Measurements from ENCODE around the gene KMT2C. TPM values are rescaled to one million over a fixed set of nuclear protein-coding genes. Genes with fewer than 3 reads are reported as not detected.

KMT2C gene
- total and polyA plus RNA-seq, 4 donors = 5.8 to 123 (median 56.2) TPM

DNA sequence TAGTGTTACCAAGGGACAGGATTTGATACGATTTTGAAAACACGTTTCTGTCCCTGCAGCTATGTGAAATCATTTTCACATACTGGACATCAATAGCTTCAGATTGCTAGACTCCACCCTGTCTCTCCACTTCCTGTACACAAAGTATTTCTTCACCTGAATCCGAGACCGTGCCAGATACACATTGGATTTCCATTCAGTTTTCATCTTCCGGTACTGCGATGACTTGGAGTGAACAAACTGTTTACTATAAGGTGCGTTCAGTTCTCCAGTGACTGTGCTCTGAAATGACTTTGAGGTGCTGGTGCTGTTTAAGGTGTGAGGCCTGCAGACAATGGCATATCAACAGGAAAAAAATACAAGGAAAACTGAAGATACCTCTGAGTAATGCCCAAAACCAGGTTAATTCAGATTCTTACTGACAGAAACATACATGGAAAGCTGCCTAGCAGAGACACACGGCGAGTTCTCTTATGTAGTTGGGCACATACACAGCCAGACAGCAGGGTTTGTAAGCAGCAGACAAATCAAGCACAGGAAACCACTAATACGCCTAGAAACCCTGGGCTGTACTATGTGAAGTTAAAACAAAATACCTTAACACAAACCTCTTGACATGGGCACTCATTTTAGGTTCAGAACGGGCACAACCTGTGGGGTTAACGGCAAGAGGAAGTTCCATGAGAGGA is 291.1 kb downstream of the KMT2C start:
- Histone ChIP-seq H3K4me3 (ENCODE audit: low read length in 2 of 2) (no peak overlapping the region), H3K27me3 (ENCODE audit: control insufficient read depth in 1 of 2, insufficient read depth in 2 of 2, low read length in 1 of 2) (no peaks in the 10 kb centered on the region), H3K27ac (ENCODE audit: low read depth in 1 of 2, low read length in 2 of 2) (no peak overlapping the region), H3K4me1 (ENCODE audit: control insufficient read depth in 1 of 2, insufficient read depth in 2 of 2, low read length in 2 of 2) (peaks cover 2 to 3% of the 10 kb centered on the region in 2 donors), H3K36me3 (ENCODE audit: control insufficient read depth in 1 of 2, insufficient read depth in 2 of 2, low read length in 1 of 2) (peaks cover 9 to 10% of the 10 kb centered on the region in 2 donors), H3K9me3 (ENCODE audit: control insufficient read depth, low read length) (no peaks in the 10 kb centered on the region)
- intact Hi-C loops (cut with DNase I) = loop anchor here (5.0 to 10.0 kb wide), 2 partner anchors 117 to 360 kb away; partner anchors contain the start of gene GALNT11 (in 1 of the 2)
- ATAC-seq (ENCODE audit: low FRiP score) = no peak
- no peak for DNase-seq
- 82 to 86% methylated on average over 12 of the region's 12 CpGs for WGBS, 2 donors

DNA sequence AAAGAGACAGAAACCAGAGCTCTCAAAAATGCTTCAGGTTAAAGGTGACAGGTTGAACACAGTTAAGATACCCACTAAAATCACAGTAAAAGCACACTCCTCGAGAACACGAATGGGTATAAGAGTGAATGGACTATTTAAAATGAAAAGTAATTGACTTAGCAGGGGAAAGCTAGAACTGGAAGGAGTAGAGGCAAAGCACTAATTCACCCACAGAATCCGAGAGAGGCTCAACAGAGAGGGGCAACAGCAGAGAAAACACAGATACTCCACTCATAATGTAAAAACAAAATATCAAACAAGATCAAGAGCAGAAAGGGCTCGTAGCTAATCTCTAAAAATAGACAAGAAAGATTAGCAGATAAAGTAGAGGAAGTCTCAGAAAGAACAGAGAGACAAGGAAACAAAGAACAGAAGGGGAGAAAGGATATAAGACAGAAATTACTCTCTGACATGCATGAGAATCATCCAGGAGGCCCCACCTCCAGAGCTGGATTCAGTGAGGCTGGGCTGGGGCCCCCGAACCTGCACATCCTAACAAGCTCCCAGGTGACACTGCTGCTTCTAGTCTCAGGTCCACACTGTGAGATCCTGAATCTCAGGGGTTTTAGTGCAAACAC is 292.7 kb downstream of the KMT2C start:
- H3K4me1 ChIP-seq (ENCODE audit: control insufficient read depth in 1 of 2, insufficient read depth in 2 of 2, low read length in 2 of 2) = peaks cover 2 to 3% of the 10 kb centered on the region in 2 donors
- H3K4me3 ChIP-seq (ENCODE audit: low read length in 2 of 2) = no peak overlapping the region
- H3K27me3 ChIP-seq (ENCODE audit: control insufficient read depth in 1 of 2, insufficient read depth in 2 of 2, low read length in 1 of 2) = no peaks in the 10 kb centered on the region
- DNase-seq (no peak), ATAC-seq (ENCODE audit: low FRiP score) (no peak)
- intact Hi-C loops (cut with DNase I) = loop anchor here (10.0 kb wide), 1 partner anchor 358 kb away; no protein-coding TSS in a partner anchor
- peaks cover 8 to 10% of the 10 kb centered on the region in 2 donors for H3K36me3 ChIP-seq (ENCODE audit: control insufficient read depth in 1 of 2, insufficient read depth in 2 of 2, low read length in 1 of 2)
- WGBS, 2 donors = 59 to 66% methylated on average over 5 of the region's 5 CpGs
- H3K9me3 ChIP-seq (ENCODE audit: control insufficient read depth, low read length) = no peaks in the 10 kb centered on the region
- H3K27ac ChIP-seq (ENCODE audit: low read depth in 1 of 2, low read length in 2 of 2) = no peak overlapping the region

DNA sequence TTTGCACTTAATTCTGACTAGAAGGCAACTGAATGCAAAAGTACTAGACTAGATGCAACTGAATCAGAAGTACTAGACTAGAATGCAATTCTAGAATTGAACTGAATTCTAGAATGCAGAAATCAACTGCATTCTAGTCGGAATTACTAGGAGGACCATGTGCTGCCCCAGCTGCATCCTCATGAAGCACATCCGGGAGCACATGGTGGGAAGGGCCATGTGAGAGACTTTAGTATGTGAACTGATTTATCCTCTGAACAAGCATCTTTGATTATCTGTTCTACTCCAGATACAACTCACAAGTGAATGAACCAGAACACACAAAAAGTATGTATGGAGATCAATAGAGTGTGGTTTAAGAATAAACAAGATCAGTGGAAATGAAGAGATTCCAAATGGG is 295.2 kb downstream of the KMT2C start:
- Histone ChIP-seq H3K4me3 (ENCODE audit: low read length in 2 of 2) (no peak overlapping the region), H3K27ac (ENCODE audit: low read depth in 1 of 2, low read length in 2 of 2) (no peak overlapping the region), H3K4me1 (ENCODE audit: control insufficient read depth in 1 of 2, insufficient read depth in 2 of 2, low read length in 2 of 2) (no peaks in the 10 kb centered on the region), H3K9me3 (ENCODE audit: control insufficient read depth, low read length) (no peaks in the 10 kb centered on the region), H3K27me3 (ENCODE audit: control insufficient read depth in 1 of 2, insufficient read depth in 2 of 2, low read length in 1 of 2) (no peaks in the 10 kb centered on the region), H3K36me3 (ENCODE audit: control insufficient read depth in 1 of 2, insufficient read depth in 2 of 2, low read length in 1 of 2) (peaks cover 4 to 8% of the 10 kb centered on the region in 2 donors)
- 87 to 93% methylated on average over 2 of the region's 2 CpGs for WGBS, 2 donors
- DNase-seq = no peak
- intact Hi-C loops (cut with DNase I) = loop anchor here (10.0 kb wide), 1 partner anchor 356 kb away; no protein-coding TSS in a partner anchor
- no peak for ATAC-seq (ENCODE audit: low FRiP score)

DNA sequence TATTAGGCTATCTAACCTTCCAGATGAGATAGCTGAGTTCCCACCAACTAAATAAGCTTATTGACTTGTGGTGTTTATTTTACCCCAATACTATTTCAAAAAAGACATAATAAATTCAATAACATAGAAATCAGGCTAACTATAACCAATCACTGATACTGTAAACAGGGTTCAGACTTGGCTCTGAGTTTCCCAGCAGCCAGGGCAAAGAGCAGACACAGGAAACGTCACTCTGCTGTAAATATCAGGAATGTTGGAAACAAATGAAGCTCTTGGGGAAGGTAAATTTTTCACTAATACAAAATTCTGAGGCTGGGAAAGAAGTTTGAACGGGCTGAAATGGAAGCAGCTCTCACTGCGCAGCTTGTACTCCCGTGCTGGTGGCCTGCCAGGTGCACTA is 295.7 kb downstream of the KMT2C start:
- H3K4me1 ChIP-seq (ENCODE audit: control insufficient read depth in 1 of 2, insufficient read depth in 2 of 2, low read length in 2 of 2) = no peaks in the 10 kb centered on the region
- intact Hi-C loops (cut with DNase I) = loop anchor here (10.0 kb wide), 1 partner anchor 355 kb away; no protein-coding TSS in a partner anchor
- H3K27ac ChIP-seq (ENCODE audit: low read depth in 1 of 2, low read length in 2 of 2) = no peak overlapping the region
- peaks cover 4 to 7% of the 10 kb centered on the region in 2 donors for H3K36me3 ChIP-seq (ENCODE audit: control insufficient read depth in 1 of 2, insufficient read depth in 2 of 2, low read length in 1 of 2)
- no peak overlapping the region for H3K4me3 ChIP-seq (ENCODE audit: low read length in 2 of 2)
- 84% methylated on average over 4 of the region's 4 CpGs for WGBS, 2 donors
- DNase-seq = no peak
- no peaks in the 10 kb centered on the region for H3K9me3 ChIP-seq (ENCODE audit: control insufficient read depth, low read length)
- ATAC-seq (ENCODE audit: low FRiP score) = no peak
- H3K27me3 ChIP-seq (ENCODE audit: control insufficient read depth in 1 of 2, insufficient read depth in 2 of 2, low read length in 1 of 2) = no peaks in the 10 kb centered on the region

DNA sequence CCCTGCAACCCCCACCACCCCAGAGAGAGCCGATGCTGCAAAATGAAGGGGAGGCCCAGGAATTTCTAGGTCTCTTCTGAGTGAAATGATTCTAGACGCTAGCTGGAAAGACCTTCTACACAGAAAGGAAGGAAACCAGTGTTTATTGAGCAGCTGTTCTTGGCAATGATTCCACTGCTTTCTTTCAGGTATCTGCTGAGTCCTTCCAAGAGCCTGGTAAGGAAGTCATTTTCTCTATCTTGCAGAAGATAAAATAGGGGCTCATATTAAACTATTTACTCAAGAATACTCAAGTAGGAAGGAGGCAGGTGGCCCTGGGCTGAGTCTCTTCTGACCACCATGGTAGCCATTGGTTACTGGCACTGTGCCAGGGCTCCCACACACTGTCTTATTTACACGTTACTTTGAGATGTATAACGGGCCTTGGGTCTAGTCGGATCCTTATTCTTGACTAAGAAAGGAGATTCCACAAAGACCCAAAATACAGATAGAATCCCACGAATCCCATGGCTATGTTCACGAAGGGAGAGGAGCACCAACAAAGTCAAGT is 298.3 kb downstream of the KMT2C start:
- Histone ChIP-seq H3K4me1 (ENCODE audit: control insufficient read depth in 1 of 2, insufficient read depth in 2 of 2, low read length in 2 of 2) (no peaks in the 10 kb centered on the region), H3K27me3 (ENCODE audit: control insufficient read depth in 1 of 2, insufficient read depth in 2 of 2, low read length in 1 of 2) (no peaks in the 10 kb centered on the region), H3K36me3 (ENCODE audit: control insufficient read depth in 1 of 2, insufficient read depth in 2 of 2, low read length in 1 of 2) (peaks cover 0 to 4% of the 10 kb centered on the region in 2 donors), H3K27ac (ENCODE audit: low read depth in 1 of 2, low read length in 2 of 2) (no peak overlapping the region), H3K9me3 (ENCODE audit: control insufficient read depth, low read length) (no peaks in the 10 kb centered on the region), H3K4me3 (ENCODE audit: low read length in 2 of 2) (no peak overlapping the region)
- DNase-seq = no peak
- intact Hi-C loops (cut with DNase I) = no loop called here
- no peak for ATAC-seq (ENCODE audit: low FRiP score)
- WGBS, 2 donors = 65 to 68% methylated on average over 7 of the region's 7 CpGs

DNA sequence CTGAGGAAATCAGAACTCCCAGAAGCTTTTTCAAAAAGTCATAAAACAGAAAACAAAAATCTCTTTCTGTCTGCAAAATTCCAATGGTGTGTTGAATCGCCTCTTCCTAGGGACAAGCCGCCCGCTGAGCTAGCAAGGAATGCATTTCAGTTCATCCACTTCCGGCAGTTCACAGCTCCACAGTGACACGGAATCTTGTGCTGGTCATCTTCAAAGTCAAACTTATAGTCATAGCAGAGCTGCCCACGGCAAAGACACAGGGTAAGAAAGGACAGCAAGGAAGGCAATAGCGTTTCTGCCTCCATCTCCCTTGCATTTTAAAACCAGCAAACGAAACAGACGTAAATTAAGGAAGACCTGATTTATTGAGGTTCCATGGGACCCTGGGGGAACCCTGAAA is 299.1 kb downstream of the KMT2C start:
- Histone ChIP-seq H3K36me3 (ENCODE audit: control insufficient read depth in 1 of 2, insufficient read depth in 2 of 2, low read length in 1 of 2) (peaks cover 0 to 7% of the 10 kb centered on the region in 2 donors), H3K4me3 (ENCODE audit: low read length in 2 of 2) (no peak overlapping the region), H3K27ac (ENCODE audit: low read depth in 1 of 2, low read length in 2 of 2) (no peak overlapping the region), H3K27me3 (ENCODE audit: control insufficient read depth in 1 of 2, insufficient read depth in 2 of 2, low read length in 1 of 2) (no peaks in the 10 kb centered on the region), H3K9me3 (ENCODE audit: control insufficient read depth, low read length) (no peaks in the 10 kb centered on the region), H3K4me1 (ENCODE audit: control insufficient read depth in 1 of 2, insufficient read depth in 2 of 2, low read length in 2 of 2) (no peaks in the 10 kb centered on the region)
- 69 to 73% methylated on average over 9 of the region's 9 CpGs for WGBS, 2 donors
- intact Hi-C loops (cut with DNase I) = no loop called here
- ATAC-seq (ENCODE audit: low FRiP score) (no peak), DNase-seq (no peak)

DNA sequence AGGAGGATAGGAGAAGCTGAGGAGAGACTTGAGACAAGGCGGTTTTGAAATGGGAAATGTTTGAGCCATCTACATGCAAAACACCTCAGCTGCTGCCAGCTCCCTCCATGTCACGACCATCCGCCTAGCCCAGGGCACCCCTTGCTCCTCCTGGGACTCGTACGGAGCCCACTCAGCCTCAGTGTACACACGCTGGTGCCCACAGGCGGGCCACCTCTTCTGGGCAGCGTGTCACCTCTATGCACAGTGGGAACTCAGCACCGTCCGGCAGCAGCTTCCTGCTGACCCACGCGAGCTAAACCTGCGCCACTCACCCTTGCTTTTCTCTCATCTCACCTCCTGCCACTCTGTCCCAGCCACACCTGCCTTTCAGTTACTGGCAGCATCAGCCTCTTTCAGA is 302.0 kb downstream of the KMT2C start:
- ATAC-seq (ENCODE audit: low FRiP score) (no peak), DNase-seq (no peak)
- H3K9me3 ChIP-seq (ENCODE audit: control insufficient read depth, low read length) = no peaks in the 10 kb centered on the region
- H3K4me3 ChIP-seq (ENCODE audit: low read length in 2 of 2) = no peak overlapping the region
- no peak overlapping the region for H3K27ac ChIP-seq (ENCODE audit: low read depth in 1 of 2, low read length in 2 of 2)
- 95 to 97% methylated on average over 12 to 13 of the region's 13 CpGs for WGBS, 2 donors
- peaks cover 0 to 6% of the 10 kb centered on the region in 2 donors for H3K36me3 ChIP-seq (ENCODE audit: control insufficient read depth in 1 of 2, insufficient read depth in 2 of 2, low read length in 1 of 2)
- no peaks in the 10 kb centered on the region for H3K27me3 ChIP-seq (ENCODE audit: control insufficient read depth in 1 of 2, insufficient read depth in 2 of 2, low read length in 1 of 2)
- intact Hi-C loops (cut with DNase I) = no loop called here
- no peaks in the 10 kb centered on the region for H3K4me1 ChIP-seq (ENCODE audit: control insufficient read depth in 1 of 2, insufficient read depth in 2 of 2, low read length in 2 of 2)

DNA sequence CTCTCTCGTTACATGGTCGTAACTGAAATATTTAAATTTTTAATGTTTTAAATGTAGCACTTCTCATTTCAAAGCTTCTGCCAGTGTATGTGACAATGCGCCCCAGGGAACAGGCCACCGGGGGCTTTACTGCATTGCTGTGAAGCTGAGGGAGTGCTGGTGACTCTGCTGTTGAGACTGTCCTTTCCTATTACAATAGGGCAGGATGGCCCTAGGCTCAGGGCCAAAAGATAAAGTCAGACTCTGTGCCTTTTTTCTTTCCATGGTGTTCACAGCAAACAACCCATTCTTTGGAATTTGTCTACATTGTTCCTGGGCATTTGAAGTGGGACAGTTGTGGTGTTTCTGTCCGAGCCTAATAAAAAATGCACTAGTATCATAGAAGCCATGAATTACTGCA is 303.0 kb downstream of the KMT2C start:
- Histone ChIP-seq H3K27me3 (ENCODE audit: control insufficient read depth in 1 of 2, insufficient read depth in 2 of 2, low read length in 1 of 2) (no peaks in the 10 kb centered on the region), H3K9me3 (ENCODE audit: control insufficient read depth, low read length) (no peaks in the 10 kb centered on the region), H3K4me1 (ENCODE audit: control insufficient read depth in 1 of 2, insufficient read depth in 2 of 2, low read length in 2 of 2) (no peaks in the 10 kb centered on the region), H3K4me3 (ENCODE audit: low read length in 2 of 2) (no peak overlapping the region), H3K27ac (ENCODE audit: low read depth in 1 of 2, low read length in 2 of 2) (no peak overlapping the region), H3K36me3 (ENCODE audit: control insufficient read depth in 1 of 2, insufficient read depth in 2 of 2, low read length in 1 of 2) (peaks cover 0 to 6% of the 10 kb centered on the region in 2 donors)
- ATAC-seq (ENCODE audit: low FRiP score) (no peak), DNase-seq (no peak)
- WGBS, 2 donors = 86 to 91% methylated on average over 5 of the region's 5 CpGs
- intact Hi-C loops (cut with DNase I) = no loop called here
